ENCODE data around the gene GNB1L. TPM values are rescaled to one million over a fixed set of nuclear protein-coding genes. Genes with fewer than 3 reads are reported as not detected.

The GNB1L gene
- total and polyA plus RNA-seq, 2 of the 13 experiments (the other 11 are each of a cell fraction or from before 2014, with no cell fraction given), result 2.5 to 7.4 TPM

DNA sequence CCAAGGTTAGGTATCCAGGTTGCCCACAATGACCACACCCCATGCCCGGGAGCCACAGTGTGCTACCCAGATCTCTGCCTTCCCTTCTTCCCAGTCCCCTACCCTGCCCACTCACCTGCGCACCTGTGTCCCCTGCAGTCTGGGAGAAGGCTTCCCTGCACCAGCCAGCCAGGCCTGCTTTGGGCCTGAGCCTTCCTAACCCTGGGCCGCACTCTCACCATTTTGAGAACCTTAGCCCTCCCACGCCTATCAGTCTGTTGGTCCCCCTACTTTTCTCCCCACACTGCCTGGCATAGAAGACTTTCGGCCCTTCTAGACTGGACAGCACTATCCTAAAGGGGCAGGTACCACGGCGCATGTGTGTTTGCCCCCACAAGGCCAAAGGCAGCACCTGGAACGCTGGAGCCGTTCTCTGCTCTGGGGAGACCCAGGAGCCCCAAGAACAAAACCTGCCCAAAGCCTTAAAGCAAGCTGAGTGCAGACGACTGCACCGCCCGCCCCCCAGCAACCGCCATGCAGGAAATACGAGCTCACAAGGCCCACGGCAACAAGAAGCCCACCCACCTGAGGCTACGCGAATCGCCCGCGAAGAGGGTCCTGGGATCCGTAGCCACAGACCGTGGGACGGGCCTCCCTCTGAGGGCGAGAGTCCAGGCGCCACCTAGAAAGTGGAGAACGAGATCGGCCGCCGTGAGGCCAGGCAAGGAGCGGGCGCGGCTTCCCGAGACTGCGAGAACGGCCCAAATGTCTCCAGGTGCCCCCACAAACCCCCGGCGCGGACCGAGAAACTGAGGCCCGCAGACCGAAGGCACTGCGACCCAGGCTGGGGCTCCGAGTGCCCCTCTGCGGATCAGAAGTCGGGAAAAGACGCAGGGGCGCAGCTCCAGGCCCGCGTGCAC lies 546 bp downstream of the GNB1L start (continued):
- TF ChIP-seq ZNF891 (CRISPR knock-in tag; IDR thresholded peaks at IDR 0.05), result peak; percentile 27; the same call in 1 of the 2 replicates
- TF ChIP-seq, protein P1, sequence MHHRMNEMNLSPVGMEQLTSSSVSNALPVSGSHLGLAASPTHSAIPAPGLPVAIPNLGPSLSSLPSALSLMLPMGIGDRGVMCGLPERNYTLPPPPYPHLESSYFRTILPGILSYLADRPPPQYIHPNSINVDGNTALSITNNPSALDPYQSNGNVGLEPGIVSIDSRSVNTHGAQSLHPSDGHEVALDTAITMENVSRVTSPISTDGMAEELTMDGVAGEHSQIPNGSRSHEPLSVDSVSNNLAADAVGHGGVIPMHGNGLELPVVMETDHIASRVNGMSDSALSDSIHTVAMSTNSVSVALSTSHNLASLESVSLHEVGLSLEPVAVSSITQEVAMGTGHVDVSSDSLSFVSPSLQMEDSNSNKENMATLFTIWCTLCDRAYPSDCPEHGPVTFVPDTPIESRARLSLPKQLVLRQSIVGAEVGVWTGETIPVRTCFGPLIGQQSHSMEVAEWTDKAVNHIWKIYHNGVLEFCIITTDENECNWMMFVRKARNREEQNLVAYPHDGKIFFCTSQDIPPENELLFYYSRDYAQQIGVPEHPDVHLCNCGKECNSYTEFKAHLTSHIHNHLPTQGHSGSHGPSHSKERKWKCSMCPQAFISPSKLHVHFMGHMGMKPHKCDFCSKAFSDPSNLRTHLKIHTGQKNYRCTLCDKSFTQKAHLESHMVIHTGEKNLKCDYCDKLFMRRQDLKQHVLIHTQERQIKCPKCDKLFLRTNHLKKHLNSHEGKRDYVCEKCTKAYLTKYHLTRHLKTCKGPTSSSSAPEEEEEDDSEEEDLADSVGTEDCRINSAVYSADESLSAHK (CRISPR knock-in tag; IDR thresholded peaks at IDR 0.05; ENCODE audit: borderline replicate concordance), result no peak
- TF ChIP-seq ZBTB38 (CRISPR knock-in tag; IDR thresholded peaks at IDR 0.05), result no peak
- TF ChIP-seq, protein P2, sequence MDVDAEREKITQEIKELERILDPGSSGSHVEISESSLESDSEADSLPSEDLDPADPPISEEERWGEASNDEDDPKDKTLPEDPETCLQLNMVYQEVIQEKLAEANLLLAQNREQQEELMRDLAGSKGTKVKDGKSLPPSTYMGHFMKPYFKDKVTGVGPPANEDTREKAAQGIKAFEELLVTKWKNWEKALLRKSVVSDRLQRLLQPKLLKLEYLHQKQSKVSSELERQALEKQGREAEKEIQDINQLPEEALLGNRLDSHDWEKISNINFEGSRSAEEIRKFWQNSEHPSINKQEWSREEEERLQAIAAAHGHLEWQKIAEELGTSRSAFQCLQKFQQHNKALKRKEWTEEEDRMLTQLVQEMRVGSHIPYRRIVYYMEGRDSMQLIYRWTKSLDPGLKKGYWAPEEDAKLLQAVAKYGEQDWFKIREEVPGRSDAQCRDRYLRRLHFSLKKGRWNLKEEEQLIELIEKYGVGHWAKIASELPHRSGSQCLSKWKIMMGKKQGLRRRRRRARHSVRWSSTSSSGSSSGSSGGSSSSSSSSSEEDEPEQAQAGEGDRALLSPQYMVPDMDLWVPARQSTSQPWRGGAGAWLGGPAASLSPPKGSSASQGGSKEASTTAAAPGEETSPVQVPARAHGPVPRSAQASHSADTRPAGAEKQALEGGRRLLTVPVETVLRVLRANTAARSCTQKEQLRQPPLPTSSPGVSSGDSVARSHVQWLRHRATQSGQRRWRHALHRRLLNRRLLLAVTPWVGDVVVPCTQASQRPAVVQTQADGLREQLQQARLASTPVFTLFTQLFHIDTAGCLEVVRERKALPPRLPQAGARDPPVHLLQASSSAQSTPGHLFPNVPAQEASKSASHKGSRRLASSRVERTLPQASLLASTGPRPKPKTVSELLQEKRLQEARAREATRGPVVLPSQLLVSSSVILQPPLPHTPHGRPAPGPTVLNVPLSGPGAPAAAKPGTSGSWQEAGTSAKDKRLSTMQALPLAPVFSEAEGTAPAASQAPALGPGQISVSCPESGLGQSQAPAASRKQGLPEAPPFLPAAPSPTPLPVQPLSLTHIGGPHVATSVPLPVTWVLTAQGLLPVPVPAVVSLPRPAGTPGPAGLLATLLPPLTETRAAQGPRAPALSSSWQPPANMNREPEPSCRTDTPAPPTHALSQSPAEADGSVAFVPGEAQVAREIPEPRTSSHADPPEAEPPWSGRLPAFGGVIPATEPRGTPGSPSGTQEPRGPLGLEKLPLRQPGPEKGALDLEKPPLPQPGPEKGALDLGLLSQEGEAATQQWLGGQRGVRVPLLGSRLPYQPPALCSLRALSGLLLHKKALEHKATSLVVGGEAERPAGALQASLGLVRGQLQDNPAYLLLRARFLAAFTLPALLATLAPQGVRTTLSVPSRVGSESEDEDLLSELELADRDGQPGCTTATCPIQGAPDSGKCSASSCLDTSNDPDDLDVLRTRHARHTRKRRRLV (CRISPR knock-in tag; IDR thresholded peaks at IDR 0.05), result peak; percentile 19; the same call in 1 of the 2 replicates
- no peak for TF ChIP-seq ZNF720 (CRISPR knock-in tag; IDR thresholded peaks at IDR 0.05)
- TF ChIP-seq, protein P3, sequence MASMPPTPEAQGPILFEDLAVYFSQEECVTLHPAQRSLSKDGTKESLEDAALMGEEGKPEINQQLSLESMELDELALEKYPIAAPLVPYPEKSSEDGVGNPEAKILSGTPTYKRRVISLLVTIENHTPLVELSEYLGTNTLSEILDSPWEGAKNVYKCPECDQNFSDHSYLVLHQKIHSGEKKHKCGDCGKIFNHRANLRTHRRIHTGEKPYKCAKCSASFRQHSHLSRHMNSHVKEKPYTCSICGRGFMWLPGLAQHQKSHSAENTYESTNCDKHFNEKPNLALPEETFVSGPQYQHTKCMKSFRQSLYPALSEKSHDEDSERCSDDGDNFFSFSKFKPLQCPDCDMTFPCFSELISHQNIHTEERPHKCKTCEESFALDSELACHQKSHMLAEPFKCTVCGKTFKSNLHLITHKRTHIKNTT (CRISPR knock-in tag; IDR thresholded peaks at IDR 0.05), result no peak
- peak; percentile 64; the same call in 1 of the 2 replicates for TF ChIP-seq ZFP90 (CRISPR knock-in tag; IDR thresholded peaks at IDR 0.05; ENCODE audit: borderline replicate concordance)
- TF ChIP-seq DMAP1 (CRISPR knock-in tag; IDR thresholded peaks at IDR 0.05), result no peak
- TF ChIP-seq HOXA3 (CRISPR knock-in tag; IDR thresholded peaks at IDR 0.05), result no peak
- TF ChIP-seq ZSCAN29 (CRISPR knock-in tag; conservative IDR thresholded peaks at IDR 0.05), result no peak
- TF ChIP-seq, protein P4, sequence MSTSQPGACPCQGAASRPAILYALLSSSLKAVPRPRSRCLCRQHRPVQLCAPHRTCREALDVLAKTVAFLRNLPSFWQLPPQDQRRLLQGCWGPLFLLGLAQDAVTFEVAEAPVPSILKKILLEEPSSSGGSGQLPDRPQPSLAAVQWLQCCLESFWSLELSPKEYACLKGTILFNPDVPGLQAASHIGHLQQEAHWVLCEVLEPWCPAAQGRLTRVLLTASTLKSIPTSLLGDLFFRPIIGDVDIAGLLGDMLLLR (CRISPR knock-in tag; IDR thresholded peaks at IDR 0.05), result peak; percentile 49; the same call in 1 of the 2 replicates
- TF ChIP-seq ZNF746 (CRISPR knock-in tag; IDR thresholded peaks at IDR 0.05), result 0 out of 2 replicates have a peak, but pooled peaks have one; percentile 74
- no peak for TF ChIP-seq SP140L (CRISPR knock-in tag; IDR thresholded peaks at IDR 0.05; ENCODE audit: borderline replicate concordance)
- TF ChIP-seq ZNF775 (CRISPR knock-in tag; IDR thresholded peaks at IDR 0.05; ENCODE audit: borderline replicate concordance), result 0 out of 2 replicates have a peak, but pooled peaks have one; percentile 74
- TF ChIP-seq ZNF160 (CRISPR knock-in tag; IDR thresholded peaks at IDR 0.05), result peak; percentile 65; the same call in 1 of the 2 replicates
- no peak for TF ChIP-seq ZNF839 (CRISPR knock-in tag; IDR thresholded peaks at IDR 0.05; ENCODE audit: borderline replicate concordance)
- TF ChIP-seq U2AF2 (IDR thresholded peaks at IDR 0.05; ENCODE audit: low read depth, low read length), result no peak
- TF ChIP-seq SRSF1 (optimal IDR thresholded peaks at IDR 0.05; ENCODE audit: low read depth, low read length), result peak; percentile 84
- no peak for TF ChIP-seq HNRNPUL1 (IDR thresholded peaks at IDR 0.05; ENCODE audit: low read depth, low read length)
- TF ChIP-seq ZNF562 (CRISPR knock-in tag; IDR thresholded peaks at IDR 0.05; ENCODE audit: borderline replicate concordance), result no peak

Data from HepG2 (cell line).